Smooth muscle cell (in vitro differentiated cells): Measurements from ENCODE around the gene PCDHB3. TPM values are rescaled to one million over a fixed set of nuclear protein-coding genes. Genes with fewer than 3 reads are reported as not detected.
"Not testable (repeated sequence)": the region's sequence is repeated elsewhere in the genome, so short reads cannot be mapped to it uniquely, and the experiment has no call there.

Source experiments
- DNase-seq: peaks from one replicate; lab custom pipeline; 2025; ENCODE audit not compliant: unreplicated experiment; lab: John Stamatoyannopoulos, UW
- H2AFZ ChIP-seq: fragments of 200-600 bp; sonication (generic); 2 replicates; pipeline ENCODE4 v1.6.0; 2016; ENCODE audit warnings: antibody characterized with exemption, low read depth, mild to moderate bottlenecking
- H3F3A ChIP-seq: fragments of 200-600 bp; sonication (generic); 2 replicates; pipeline ENCODE4 v1.6.0; 2017; ENCODE audit warnings: antibody characterized with exemption, low read depth
- H3K27ac ChIP-seq: fragments of 200-600 bp; sonication (generic); 2 replicates; pipeline ENCODE4 v1.5.1; 2016; ENCODE audit warnings: low read depth, mild to moderate bottlenecking
- H3K27me3 ChIP-seq: fragments of 200-600 bp; sonication (generic); 2 replicates; pipeline ENCODE4 v1.6.1; 2016; ENCODE audit warnings: low read depth, mild to moderate bottlenecking
- H3K36me3 ChIP-seq: fragments of 200-600 bp; sonication (generic); 2 replicates; pipeline ENCODE4 v1.5.1; 2016; ENCODE audit warnings: low read depth
- H3K4me1 ChIP-seq: fragments of 200-600 bp; sonication (generic); 2 replicates; pipeline ENCODE4 v1.5.1; 2016; ENCODE audit warnings: low read depth
- H3K4me2 ChIP-seq: fragments of 200-600 bp; sonication (generic); 2 replicates; pipeline ENCODE4 v1.6.0; 2016; ENCODE audit warnings: mild to moderate bottlenecking
- H3K4me3 ChIP-seq: fragments of 200-600 bp; sonication (generic); 2 replicates; pipeline ENCODE4 v1.5.1; 2016; ENCODE audit warnings: mild to moderate bottlenecking
- H3K79me2 ChIP-seq: fragments of 200-600 bp; sonication (generic); 2 replicates; pipeline ENCODE4 v1.6.0; 2016; ENCODE audit warnings: low read depth, mild to moderate bottlenecking
- H3K9ac ChIP-seq: fragments of 200-600 bp; sonication (generic); 2 replicates; pipeline ENCODE4 v1.6.0; 2016; ENCODE audit warnings: low read depth
- H3K9me3 ChIP-seq: fragments of 200-600 bp; sonication (generic); replicated peaks from 2 replicates; pipeline ENCODE4 v1.5.1; 2016; ENCODE audit warnings: low read depth
- H4K20me1 ChIP-seq: fragments of 200-600 bp; sonication (generic); 2 replicates; pipeline ENCODE4 v1.6.0; 2016; ENCODE audit warnings: low read depth
- WGBS: methylation state at CpG from one replicate; pipeline ENCODE4 v1.1.7; 2016; ENCODE audit warnings: low lambda C conversion rate; 5-methylcytosine and 5-hydroxymethylcytosine counted together
- polyA plus RNA-seq: library from polyadenylated mRNA; unstranded; fragments of >200 nt; fragmentation: Nextera tagmentation; extraction: Ambion mirVana; gene quantifications from 2 replicates; pipeline ENCODE4 v1.2.1, GENCODE V29; 2016
- total RNA-seq: library from RNA; depleted of rRNA; stranded (reverse); fragments of >200 nt; gene quantifications from 2 replicates; pipeline ENCODE4 v1.2.3, GENCODE V29; 2014
- TF ChIP-seq, protein P1 (sequence below): fragments of 200-600 bp; sonication (generic); IDR thresholded peaks from 2 replicates; pipeline ENCODE4 v1.5.1; 2017; ENCODE audit warnings: borderline replicate concordance, mild to moderate bottlenecking, antibody characterized with exemption; ENCODE audit not compliant: insufficient read depth, poor library complexity, severe bottlenecking

Gene PCDHB3
- total and polyA plus RNA-seq, 2 experiments from 2014 or later = 1.8 to 3.8 TPM

DNA sequence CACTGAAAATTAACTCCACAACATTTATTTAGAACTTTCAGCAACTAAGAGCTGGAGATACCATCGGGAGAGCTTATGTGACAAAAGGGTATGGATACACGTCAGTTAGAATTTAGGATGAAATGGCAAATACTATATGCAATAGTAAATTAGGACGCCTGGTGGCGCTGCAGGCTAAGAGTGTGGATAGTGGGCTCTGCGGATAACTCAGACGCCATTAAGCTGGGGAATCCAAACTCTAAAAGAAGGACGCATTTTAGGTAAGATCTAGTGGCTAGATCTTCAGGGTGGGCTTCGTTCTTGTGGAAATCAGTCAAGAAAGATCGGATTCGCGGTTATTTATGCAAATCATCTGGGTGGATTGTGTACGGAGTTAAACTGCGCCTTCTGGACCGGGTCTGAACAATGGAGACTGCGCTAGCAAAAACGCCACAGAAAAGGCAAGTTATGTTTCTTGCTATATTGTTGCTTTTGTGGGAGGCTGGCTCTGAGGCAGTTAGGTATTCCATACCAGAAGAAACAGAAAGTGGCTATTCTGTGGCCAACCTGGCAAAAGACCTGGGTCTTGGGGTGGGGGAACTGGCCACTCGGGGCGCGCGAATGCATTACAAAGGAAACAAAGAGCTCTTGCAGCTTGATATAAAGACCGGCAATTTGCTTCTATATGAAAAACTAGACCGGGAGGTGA, 34.9 kb downstream of the PCDHB3 start, which contains the start of gene PCDHB5:
TSS of gene PCDHB5 (plus strand) at position 177 of the 688 bp plus-strand sequence. CDS start at position 406, 229 bp downstream.
- H3F3A ChIP-seq = no peaks in the 10 kb centered on the region
- peaks cover 4% of the 10 kb centered on the region for H3K9me3 ChIP-seq
- TF ChIP-seq, protein P1, sequence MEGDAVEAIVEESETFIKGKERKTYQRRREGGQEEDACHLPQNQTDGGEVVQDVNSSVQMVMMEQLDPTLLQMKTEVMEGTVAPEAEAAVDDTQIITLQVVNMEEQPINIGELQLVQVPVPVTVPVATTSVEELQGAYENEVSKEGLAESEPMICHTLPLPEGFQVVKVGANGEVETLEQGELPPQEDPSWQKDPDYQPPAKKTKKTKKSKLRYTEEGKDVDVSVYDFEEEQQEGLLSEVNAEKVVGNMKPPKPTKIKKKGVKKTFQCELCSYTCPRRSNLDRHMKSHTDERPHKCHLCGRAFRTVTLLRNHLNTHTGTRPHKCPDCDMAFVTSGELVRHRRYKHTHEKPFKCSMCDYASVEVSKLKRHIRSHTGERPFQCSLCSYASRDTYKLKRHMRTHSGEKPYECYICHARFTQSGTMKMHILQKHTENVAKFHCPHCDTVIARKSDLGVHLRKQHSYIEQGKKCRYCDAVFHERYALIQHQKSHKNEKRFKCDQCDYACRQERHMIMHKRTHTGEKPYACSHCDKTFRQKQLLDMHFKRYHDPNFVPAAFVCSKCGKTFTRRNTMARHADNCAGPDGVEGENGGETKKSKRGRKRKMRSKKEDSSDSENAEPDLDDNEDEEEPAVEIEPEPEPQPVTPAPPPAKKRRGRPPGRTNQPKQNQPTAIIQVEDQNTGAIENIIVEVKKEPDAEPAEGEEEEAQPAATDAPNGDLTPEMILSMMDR = peak; percentile 49
- no peaks in the 10 kb centered on the region for H3K36me3 ChIP-seq
- H3K79me2 ChIP-seq = no peaks in the 10 kb centered on the region
- no peak within 1 kb of the TSS for H3K27ac ChIP-seq
- peak within 1 kb of the TSS; percentile 93 for H2AFZ ChIP-seq
- peak within 1 kb of the TSS; percentile 76 for H3K4me2 ChIP-seq
- whole genome bisulfite sequencing = 42% methylated on average over 22 of the region's 22 CpGs
- H3K27me3 ChIP-seq = no peaks in the 10 kb centered on the region
- no peaks in the 10 kb centered on the region for H3K4me1 ChIP-seq
- peak within 1 kb of the TSS; percentile 60 for H3K4me3 ChIP-seq
- H3K9ac ChIP-seq = peak within 1 kb of the TSS; percentile 60
- no peaks in the 10 kb centered on the region for H4K20me1 ChIP-seq
- no peak for DNase-seq

DNA sequence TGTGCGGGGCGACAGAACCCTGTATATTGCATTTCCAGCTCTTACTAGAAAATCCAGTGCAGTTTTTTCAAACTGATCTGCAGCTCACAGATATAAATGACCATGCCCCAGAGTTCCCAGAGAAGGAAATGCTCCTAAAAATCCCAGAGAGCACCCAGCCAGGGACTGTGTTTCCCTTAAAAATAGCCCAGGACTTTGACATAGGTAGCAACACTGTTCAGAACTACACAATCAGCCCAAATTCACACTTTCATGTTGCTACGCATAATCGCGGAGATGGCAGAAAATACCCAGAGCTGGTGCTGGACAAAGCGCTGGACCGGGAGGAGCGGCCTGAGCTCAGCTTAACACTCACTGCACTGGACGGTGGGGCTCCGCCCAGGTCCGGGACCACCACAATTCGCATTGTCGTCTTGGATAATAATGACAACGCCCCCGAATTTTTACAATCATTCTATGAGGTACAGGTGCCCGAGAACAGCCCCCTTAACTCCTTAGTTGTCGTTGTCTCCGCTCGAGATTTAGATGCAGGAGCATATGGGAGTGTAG, 35.5 kb downstream of the PCDHB3 start:
- TF ChIP-seq, protein P1 = no peak
- 74% methylated on average over 19 of the region's 19 CpGs for WGBS
- H3K27ac ChIP-seq = no peak overlapping the region
- peak overlapping the region; percentile 60 for H3K4me3 ChIP-seq
- H4K20me1 ChIP-seq = no peaks in the 10 kb centered on the region
- H3K4me2 ChIP-seq = peak overlapping the region; percentile 76
- no peaks in the 10 kb centered on the region for H3F3A ChIP-seq
- H3K4me1 ChIP-seq = no peaks in the 10 kb centered on the region
- no peak for DNase-seq
- no peaks in the 10 kb centered on the region for H3K36me3 ChIP-seq
- peak overlapping the region; percentile 93 for H2AFZ ChIP-seq
- peaks cover 4% of the 10 kb centered on the region for H3K9me3 ChIP-seq
- H3K79me2 ChIP-seq = no peaks in the 10 kb centered on the region
- peak overlapping the region; percentile 60 for H3K9ac ChIP-seq
- no peaks in the 10 kb centered on the region for H3K27me3 ChIP-seq

DNA sequence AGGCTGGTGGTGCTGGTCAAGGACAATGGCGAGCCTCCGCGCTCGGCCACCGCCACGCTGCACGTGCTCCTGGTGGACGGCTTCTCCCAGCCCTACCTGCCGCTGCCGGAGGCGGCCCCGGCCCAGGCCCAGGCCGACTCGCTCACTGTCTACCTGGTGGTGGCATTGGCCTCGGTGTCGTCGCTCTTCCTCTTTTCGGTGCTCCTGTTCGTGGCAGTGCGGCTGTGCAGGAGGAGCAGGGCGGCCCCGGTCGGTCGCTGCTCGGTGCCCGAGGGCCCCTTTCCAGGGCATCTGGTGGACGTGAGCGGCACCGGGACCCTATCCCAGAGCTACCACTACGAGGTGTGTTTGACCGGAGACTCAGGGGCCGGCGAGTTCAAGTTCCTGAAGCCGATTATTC, 37.1 kb downstream of the PCDHB3 start:
- DNase-seq, H2AFZ ChIP-seq, H3K4me1 ChIP-seq, H3K79me2 ChIP-seq, H3K4me3 ChIP-seq, H3K9ac ChIP-seq, H4K20me1 ChIP-seq, H3K9me3 ChIP-seq, H3F3A ChIP-seq, H3K36me3 ChIP-seq, H3K27me3 ChIP-seq, H3K27ac ChIP-seq, H3K4me2 ChIP-seq: not testable (repeated sequence)
- WGBS = 97% methylated on average over 34 of the region's 34 CpGs

DNA sequence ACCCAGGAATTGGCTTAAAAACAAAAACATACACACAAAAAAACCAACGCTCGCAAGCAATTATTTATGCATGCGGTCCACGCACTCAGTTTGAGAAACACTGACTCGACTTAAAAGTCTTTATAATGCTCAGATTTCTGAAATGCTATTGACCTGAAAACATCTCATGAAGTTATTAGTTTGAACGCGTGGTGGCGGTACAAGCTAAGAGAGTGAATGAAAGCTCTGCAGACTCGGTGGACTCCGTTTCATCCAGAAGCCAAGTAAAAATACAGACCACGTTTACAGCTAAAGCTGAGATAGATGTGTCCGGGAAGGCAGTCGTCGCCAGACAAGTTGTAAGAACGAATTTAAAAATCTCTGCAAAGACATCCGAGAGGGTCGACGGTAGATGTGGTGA, 49.5 kb downstream of the PCDHB3 start, which contains the start of gene PCDHB6:
TSS of gene PCDHB6 (plus strand) at position 246 of the 400 bp plus-strand sequence. CDS start 201 bp downstream, outside the sequence.
- Histone ChIP-seq H3K79me2 (no peaks in the 10 kb centered on the region), H3K27ac (no peak within 1 kb of the TSS), H3K36me3 (no peaks in the 10 kb centered on the region), H3K27me3 (no peaks in the 10 kb centered on the region), H2AFZ (no peak within 1 kb of the TSS), H3K4me3 (no peak within 1 kb of the TSS), H3F3A (no peaks in the 10 kb centered on the region), H3K9ac (no peak within 1 kb of the TSS), H4K20me1 (no peaks in the 10 kb centered on the region), H3K4me1 (no peaks in the 10 kb centered on the region), H3K9me3 (peaks cover 14% of the 10 kb centered on the region), H3K4me2 (no peak within 1 kb of the TSS)
- no peak for DNase-seq
- WGBS = 74% methylated on average over 18 of the region's 18 CpGs
- TF ChIP-seq, protein P1 = no peak
